Posterior vena cava (tissue), 2 donors: ENCODE data around the gene PDE4D. TPM values are rescaled to one million over a fixed set of nuclear protein-coding genes. Genes with fewer than 3 reads are reported as not detected.
"Not testable (repeated sequence)": the region's sequence is repeated elsewhere in the genome, so short reads cannot be mapped to it uniquely, and the experiment has no call there.

Experiments
- DNase-seq: peaks from one replicate; pipeline ENCODE4 v3.0.0-alpha.2; 2020; ENCODE audit warnings: low spot score
- intact Hi-C, 2 donors: fragments of 100-400 bp; cut with DNase I; formaldehyde crosslinking; loops; one replicate each; pipeline versions ENCODE4 v1.14.1 to v1.14.2; 2022 to 2023
- total RNA-seq, 2 donors: library from RNA; stranded (reverse); fragmentation: NEBNext Ultra II Directional; extraction: Animal tissue kit (Norgen Biotek cat#: 25700); gene quantifications; one replicate each; pipeline ENCODE4 v1.2.1, GENCODE V29; 2021
- donor health status: DM: yes; HTN: yes; CAD: no.
- donor health status: DM: yes; HTN: yes; CAD: no.

Gene PDE4D
- total RNA-seq, 2 donors from 2014 or later: 72.4 to 106 TPM

DNA sequence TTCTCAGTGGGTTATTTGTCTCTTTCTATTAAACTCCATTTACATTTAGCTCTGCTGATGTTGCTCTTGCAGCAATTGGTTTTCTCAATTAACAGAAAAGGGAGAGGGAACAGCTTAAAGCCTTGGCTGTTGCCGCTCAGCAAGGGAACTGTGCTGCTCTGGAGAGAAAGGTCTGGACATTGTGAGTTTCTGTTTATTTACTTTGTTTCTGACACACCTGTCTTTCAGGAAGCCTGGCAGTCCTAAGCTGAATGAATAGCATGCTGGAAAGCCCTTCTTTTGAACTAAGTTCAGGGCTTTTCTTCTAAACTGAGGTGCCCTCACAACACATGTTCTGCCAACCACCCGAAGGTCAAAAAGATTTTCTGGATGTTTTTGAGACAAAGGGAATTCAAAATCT, 491.9 kb downstream of the PDE4D start:
- intact Hi-C loops: loop anchor here in 1 of 2 donors (10.0 kb wide), 1 partner anchor 273 kb away; no protein-coding TSS in a partner anchor
- DNase-seq: no peak

DNA sequence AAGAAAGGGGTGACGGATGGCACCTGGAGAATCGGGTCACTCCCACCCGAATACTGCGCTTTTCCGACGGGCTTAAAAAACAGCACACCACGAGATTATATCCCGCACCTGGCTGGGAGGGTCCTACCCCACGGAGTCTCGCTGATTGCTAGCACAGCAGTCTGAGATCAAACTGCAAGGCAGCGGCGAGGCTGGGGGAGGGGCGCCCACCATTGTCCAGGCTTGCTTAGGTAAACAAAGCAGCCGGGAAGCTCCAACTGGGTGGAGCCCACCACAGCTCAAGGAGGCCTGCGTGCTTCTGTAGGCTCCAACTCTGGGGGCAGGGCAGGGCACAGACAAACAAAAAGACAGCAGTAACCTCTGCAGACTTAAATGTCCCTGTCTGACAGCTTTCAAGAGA, 498.6 kb downstream of the PDE4D start:
- intact Hi-C loops: loop anchor here in 1 of 2 donors (5.0 kb wide), 1 partner anchor 402 kb away; no protein-coding TSS in a partner anchor
- not testable (repeated sequence) for DNase-seq

DNA sequence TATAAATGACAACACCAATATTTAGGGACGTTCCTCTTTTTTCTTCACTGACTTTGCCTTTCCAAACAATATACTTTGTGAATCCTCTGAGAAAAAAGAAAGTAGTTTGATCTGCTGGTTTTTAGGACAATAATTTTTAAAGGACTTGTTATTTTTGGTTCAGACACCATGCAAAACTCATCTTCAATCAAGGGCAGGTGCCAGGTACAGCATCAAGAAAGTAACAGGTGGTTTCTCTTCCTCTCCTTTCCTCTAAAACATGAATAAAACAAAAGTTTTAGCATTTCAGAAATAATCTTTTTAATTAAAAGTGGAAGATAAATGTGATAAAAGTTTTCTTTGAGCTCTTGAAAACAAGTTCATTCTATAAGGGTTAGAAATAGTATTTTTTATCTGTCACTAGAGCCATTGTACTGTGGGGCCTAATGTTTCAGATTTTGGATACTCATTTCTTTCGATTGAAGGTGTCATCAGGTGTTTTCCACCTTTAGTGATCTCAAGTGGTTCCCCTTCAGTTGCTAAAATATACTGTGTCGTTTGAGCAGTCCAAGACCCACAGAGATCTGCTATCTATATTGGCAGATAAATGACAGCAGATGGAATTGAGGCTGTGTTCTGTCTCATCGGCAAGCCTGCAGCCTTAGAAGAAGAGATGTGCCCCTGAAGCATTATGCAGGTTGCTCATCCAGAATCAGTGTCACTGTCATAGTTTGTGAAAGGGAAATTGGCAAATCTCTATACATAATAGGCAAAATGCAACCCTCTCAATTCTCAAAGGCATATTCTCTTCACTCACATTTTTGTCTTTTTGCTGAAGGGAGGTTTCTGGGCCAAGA, 499.7 kb downstream of the PDE4D start:
- intact Hi-C loops: loop anchor here in 1 of 2 donors (5.0 kb wide), 1 partner anchor 403 kb away; no protein-coding TSS in a partner anchor
- DNase-seq: no peak

GRCh38 chr5:59391576-59391975, 501.9 kb downstream of the PDE4D start:
- DNase-seq: no peak
- intact Hi-C loops: loop anchor here in 1 of 2 donors (5.0 kb wide), 1 partner anchor 406 kb away; no protein-coding TSS in a partner anchor

DNA sequence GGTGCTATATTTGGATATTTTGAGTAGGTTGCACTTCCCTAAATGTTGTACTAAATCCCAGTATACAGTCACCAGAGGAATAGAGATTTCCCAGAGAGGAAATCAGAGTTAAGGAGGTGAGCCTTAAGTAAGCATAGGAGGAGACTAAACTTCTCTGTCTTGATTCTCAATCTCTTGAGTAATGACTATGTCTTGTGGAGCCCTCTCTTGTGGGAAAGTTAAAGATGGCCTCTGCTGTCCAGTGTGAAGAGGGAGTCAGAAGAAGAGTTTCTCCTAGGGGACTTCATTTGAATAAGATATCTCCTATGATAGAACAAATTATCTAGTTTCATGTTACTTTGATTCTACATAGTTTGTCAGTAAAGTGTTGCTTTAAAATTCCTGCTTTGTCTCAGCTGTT, 502.5 kb downstream of the PDE4D start:
- DNase-seq: no peak
- intact Hi-C loops: loop anchor here in 1 of 2 donors (5.0 kb wide), 1 partner anchor 406 kb away; no protein-coding TSS in a partner anchor

- DNase-seq: no peak
- intact Hi-C loops: loop anchor here in 1 of 2 donors (5.0 kb wide), 1 partner anchor 407 kb away; no protein-coding TSS in a partner anchor
These were observed 503.4 kb downstream of the PDE4D start for GRCh38 chr5:59390074-59390659.

GRCh38 chr5:59387127-59387526, 506.4 kb downstream of the PDE4D start:
- intact Hi-C loops: no loop called here
- no peak for DNase-seq

- intact Hi-C loops: no loop called here
- no peak for DNase-seq
These were observed 507.8 kb downstream of the PDE4D start for GRCh38 chr5:59385700-59386099.

GRCh38 chr5:59380350-59380951, 513.1 kb downstream of the PDE4D start:
- intact Hi-C loops: loop anchor here in 1 of 2 donors (5.0 kb wide), 1 partner anchor 193 kb away; no protein-coding TSS in a partner anchor
- no peak for DNase-seq

DNA sequence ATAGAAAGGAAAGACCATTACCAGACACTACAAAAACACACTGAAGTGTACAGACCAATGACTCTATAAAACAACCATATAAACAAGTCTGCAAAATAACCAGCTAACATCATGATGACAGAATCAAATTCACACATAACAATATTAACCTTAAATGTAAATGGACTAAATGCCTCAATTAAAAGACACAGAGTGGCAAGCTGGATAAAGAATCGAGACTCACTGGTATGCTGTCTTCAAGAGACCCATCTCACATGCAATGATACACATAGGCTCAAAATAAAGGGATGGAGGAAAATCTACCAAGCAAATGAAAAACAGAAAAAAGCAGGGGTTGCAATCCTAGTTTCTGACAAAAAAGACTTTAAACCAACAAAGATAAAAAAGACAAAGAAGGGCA, 519.5 kb downstream of the PDE4D start:
- intact Hi-C loops, DNase-seq: not testable (repeated sequence)

- intact Hi-C loops: no loop called here
- DNase-seq: no peak
These were observed 521.9 kb downstream of the PDE4D start for GRCh38 chr5:59371525-59372127.

DNA sequence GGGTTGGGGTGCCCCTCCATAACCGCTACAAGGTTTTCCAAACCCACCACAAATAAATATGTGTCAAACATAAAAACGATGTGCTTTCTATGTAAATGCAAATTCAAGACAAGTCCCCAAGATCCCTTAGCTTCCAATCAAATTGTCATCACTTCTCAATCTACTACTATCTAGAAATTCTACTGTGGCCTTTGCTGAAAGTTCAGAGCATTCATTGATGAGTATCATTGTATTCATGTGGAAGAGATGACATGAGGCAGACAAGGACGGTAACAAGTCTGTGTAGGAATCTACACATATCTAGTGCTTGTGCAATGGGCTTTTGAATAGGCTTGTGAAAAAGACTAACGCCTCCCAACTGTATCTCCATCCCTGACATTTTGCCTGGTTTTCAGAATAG, 524.6 kb downstream of the PDE4D start:
- intact Hi-C loops: loop anchor here (10.0 kb wide), 1 partner anchor 174 kb away; no protein-coding TSS in a partner anchor

DNA sequence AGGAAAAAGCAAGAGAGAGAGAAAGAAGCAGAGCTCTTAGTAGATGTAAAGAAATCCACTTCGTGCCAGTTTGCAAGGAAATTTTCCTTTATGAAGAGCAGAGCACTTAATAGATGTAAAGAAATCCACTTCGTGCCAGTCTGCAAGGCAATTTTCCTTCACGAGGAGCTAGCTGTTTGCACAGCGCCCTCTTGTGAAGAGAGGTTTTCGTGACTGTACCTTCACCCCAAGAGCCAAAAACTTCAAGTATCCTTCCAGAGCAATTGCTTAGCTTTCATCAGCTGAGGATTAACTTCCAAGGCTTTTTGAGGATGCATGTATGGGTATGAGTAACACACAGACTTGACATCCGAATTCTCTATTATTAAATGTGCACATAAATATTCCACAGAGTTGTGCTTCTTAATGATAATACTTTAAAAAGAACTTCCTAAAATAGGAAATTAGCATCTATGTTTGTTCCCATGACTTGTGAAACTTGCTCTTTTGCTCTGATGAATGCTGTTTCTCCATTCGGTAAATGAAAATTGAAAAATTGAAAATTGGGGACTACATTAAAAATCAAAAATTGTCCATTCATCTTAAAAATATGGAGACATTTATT, 525.6 kb downstream of the PDE4D start:
- intact Hi-C loops: loop anchor here (10.0 kb wide), 1 partner anchor 173 kb away; no protein-coding TSS in a partner anchor

More for the DNA sequence above, 524.6 kb downstream of the PDE4D start:
- DNase-seq: no peak

DNA sequence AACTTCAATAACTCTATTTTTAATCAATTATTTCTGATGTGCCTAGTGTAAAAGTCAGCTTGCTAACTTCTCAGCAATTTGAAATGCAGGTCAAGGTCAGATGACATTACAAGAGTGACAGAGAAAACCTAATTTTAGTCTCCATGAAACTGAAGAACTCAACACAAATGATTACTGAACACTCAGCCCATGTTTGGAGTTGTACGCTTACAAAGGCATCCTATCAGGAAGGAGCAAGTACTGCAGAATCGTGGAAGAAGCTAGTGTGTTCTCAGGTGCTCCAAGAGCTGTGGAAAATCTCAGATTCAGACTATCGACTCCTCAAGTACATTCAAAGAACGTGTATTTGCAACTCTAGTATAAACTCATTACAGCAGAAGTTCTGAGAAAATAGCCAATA, 526.7 kb downstream of the PDE4D start:
- intact Hi-C loops: loop anchor here (10.0 kb wide), 1 partner anchor 172 kb away; no protein-coding TSS in a partner anchor
- DNase-seq: no peak

More for the DNA sequence above, 525.6 kb downstream of the PDE4D start:
- DNase-seq: peak; percentile 78

GRCh38 chr5:59362438-59362837, 531.1 kb downstream of the PDE4D start:
- intact Hi-C loops: loop anchor here (10.0 kb wide), 1 partner anchor 168 kb away; no protein-coding TSS in a partner anchor
- DNase-seq: no peak

- DNase-seq: no peak
- intact Hi-C loops: loop anchor here (10.0 kb wide), 1 partner anchor 167 kb away; no protein-coding TSS in a partner anchor
These were observed 532.1 kb downstream of the PDE4D start for GRCh38 chr5:59361454-59361853.

- DNase-seq: no peak
- intact Hi-C loops: loop anchor here (10.0 kb wide), 1 partner anchor 165 kb away; no protein-coding TSS in a partner anchor
These were observed 533.4 kb downstream of the PDE4D start for GRCh38 chr5:59360130-59360555.
